ENCODE results near the gene ADAM12. TPM values are rescaled to one million over a fixed set of nuclear protein-coding genes. Genes with fewer than 3 reads are reported as not detected.

Gene ADAM12
- total and polyA plus RNA-seq, 12 donors, result 0.08 to 3.9 (median 0.53) TPM

GRCh38 chr10:126409821-126410220 is 21.5 kb upstream of the ADAM12 start:
- TF ChIP-seq POLR2A (IDR thresholded peaks at IDR 0.05) (no peak), CTCF (IDR thresholded peaks at IDR 0.05) (no peak)
- no peaks in the 10 kb centered on the region for H3K9me3 ChIP-seq (replicated peaks in 1 of 3)
- no peak overlapping the region for H3K27ac ChIP-seq
- intact Hi-C loops (cut with DNase I), result no loop called here
- WGBS, 4 donors, result 68 to 82% (median 79%) methylated on average over 6 of the region's 6 CpGs
- H3K4me3 ChIP-seq, result no peak overlapping the region
- no peaks in the 10 kb centered on the region for H3K27me3 ChIP-seq
- no peak for DNase-seq
- H3K4me1 ChIP-seq (replicated peaks in 1 of 2), result no peaks in the 10 kb centered on the region
- H3K36me3 ChIP-seq (replicated peaks in 1 of 2), result no peaks in the 10 kb centered on the region

- intact Hi-C loops (cut with DNase I), result no loop called here
- no peaks in the 10 kb centered on the region for H3K36me3 ChIP-seq (replicated peaks in 1 of 2)
- no peak for TF ChIP-seq CTCF (IDR thresholded peaks at IDR 0.05)
- TF ChIP-seq POLR2A (IDR thresholded peaks at IDR 0.05), result no peak
- WGBS, 4 donors, result 39 to 77% (median 44%) methylated on average over 6 to 11 of the region's 11 CpGs
- H3K4me1 ChIP-seq (replicated peaks in 1 of 2), result no peaks in the 10 kb centered on the region
- DNase-seq, result no peak
- H3K4me3 ChIP-seq, result no peak overlapping the region
- H3K27me3 ChIP-seq, result no peaks in the 10 kb centered on the region
- no peaks in the 10 kb centered on the region for H3K9me3 ChIP-seq (replicated peaks in 1 of 3)
- no peak overlapping the region for H3K27ac ChIP-seq
These were observed 20.8 kb upstream of the ADAM12 start for GRCh38 chr10:126408953-126409641.

GRCh38 chr10:126407831-126408230 is 19.6 kb upstream of the ADAM12 start:
- no peaks in the 10 kb centered on the region for H3K4me1 ChIP-seq (replicated peaks in 1 of 2)
- no peak overlapping the region for H3K4me3 ChIP-seq
- 67 to 84% (median 75%) methylated on average over 2 of the region's 2 CpGs for WGBS, 4 donors
- TF ChIP-seq POLR2A (IDR thresholded peaks at IDR 0.05), result no peak
- no peak for TF ChIP-seq CTCF (IDR thresholded peaks at IDR 0.05)
- DNase-seq, result no peak
- no peak overlapping the region for H3K27ac ChIP-seq
- no peaks in the 10 kb centered on the region for H3K9me3 ChIP-seq (replicated peaks in 1 of 3)
- H3K36me3 ChIP-seq (replicated peaks in 1 of 2), result no peaks in the 10 kb centered on the region
- intact Hi-C loops (cut with DNase I), result no loop called here
- H3K27me3 ChIP-seq, result no peaks in the 10 kb centered on the region

GRCh38 chr10:126405239-126405775 is 17.0 kb upstream of the ADAM12 start:
- Histone ChIP-seq H3K4me3 (no peak overlapping the region), H3K27me3 (no peaks in the 10 kb centered on the region), H3K36me3 (replicated peaks in 1 of 2) (no peaks in the 10 kb centered on the region), H3K4me1 (replicated peaks in 1 of 2) (no peaks in the 10 kb centered on the region), H3K9me3 (replicated peaks in 1 of 3) (no peaks in the 10 kb centered on the region), H3K27ac (no peak overlapping the region)
- DNase-seq, result no peak
- WGBS, 4 donors, result 68 to 80% (median 73%) methylated on average over 5 to 6 of the region's 6 CpGs
- intact Hi-C loops (cut with DNase I), result no loop called here
- TF ChIP-seq CTCF (IDR thresholded peaks at IDR 0.05) (no peak), POLR2A (IDR thresholded peaks at IDR 0.05) (no peak)

Measured in adrenal gland (tissue), 12 donors.